Gastroesophageal sphincter (tissue), 3 donors: ENCODE results near the gene FOXO6.

Experiments
- CTCF ChIP-seq, 4 experiments: fragments of 200-600 bp in 2 of 4; fragments of 450-650 bp in 2 of 4; sonication (generic) in 1 of 4; IDR thresholded peaks; one replicate each; pipeline ENCODE4 v1.5.1; 2017 to 2019; ENCODE audit warnings: antibody characterized with exemption in 4 of 4, mild to moderate bottlenecking in 2 of 4, moderate library complexity in 2 of 4
- POLR2A ChIP-seq, 2 donors: fragments of 450-650 bp; IDR thresholded peaks; one replicate each; pipeline ENCODE4 v1.6.1; 2017; ENCODE audit warnings: antibody characterized with exemption in 2 of 2, mild to moderate bottlenecking in 2 of 2, moderate library complexity in 1 of 2
- POLR2AphosphoS5 ChIP-seq: sonication (generic); formaldehyde crosslinking; IDR thresholded peaks from one replicate; pipeline ENCODE4 v1.6.1; 2017; ENCODE audit warnings: antibody characterized with exemption

- no peak for TF ChIP-seq CTCF (IDR thresholded peaks at IDR 0.05)
- no peak for TF ChIP-seq POLR2AphosphoS5
- TF ChIP-seq POLR2A (IDR thresholded peaks at IDR 0.05): no peak
Observed at GRCh38 chr1:41380195-41380594, 19.0 kb downstream of the FOXO6 start.
